Renal pelvis (tissue), 4 donors: ENCODE results near the gene PTPRN2. TPM values are rescaled to one million over a fixed set of nuclear protein-coding genes. Genes with fewer than 3 reads are reported as not detected.

ENCODE experiments used
- DNase-seq: peaks from one replicate; pipeline ENCODE4 v3.0.0-alpha.2; 2013
- polyA plus RNA-seq, 3 donors: library from polyadenylated mRNA; unstranded; fragments of 120-200 nt; gene quantifications; one replicate each; pipeline ENCODE4 v1.2.1, GENCODE V29; 2013; ENCODE audit not compliant: insufficient read length in 3 of 3

PTPRN2 gene
- polyA plus RNA-seq, 3 donors = 6.6 to 7.5 (median 7.4) TPM

DNA sequence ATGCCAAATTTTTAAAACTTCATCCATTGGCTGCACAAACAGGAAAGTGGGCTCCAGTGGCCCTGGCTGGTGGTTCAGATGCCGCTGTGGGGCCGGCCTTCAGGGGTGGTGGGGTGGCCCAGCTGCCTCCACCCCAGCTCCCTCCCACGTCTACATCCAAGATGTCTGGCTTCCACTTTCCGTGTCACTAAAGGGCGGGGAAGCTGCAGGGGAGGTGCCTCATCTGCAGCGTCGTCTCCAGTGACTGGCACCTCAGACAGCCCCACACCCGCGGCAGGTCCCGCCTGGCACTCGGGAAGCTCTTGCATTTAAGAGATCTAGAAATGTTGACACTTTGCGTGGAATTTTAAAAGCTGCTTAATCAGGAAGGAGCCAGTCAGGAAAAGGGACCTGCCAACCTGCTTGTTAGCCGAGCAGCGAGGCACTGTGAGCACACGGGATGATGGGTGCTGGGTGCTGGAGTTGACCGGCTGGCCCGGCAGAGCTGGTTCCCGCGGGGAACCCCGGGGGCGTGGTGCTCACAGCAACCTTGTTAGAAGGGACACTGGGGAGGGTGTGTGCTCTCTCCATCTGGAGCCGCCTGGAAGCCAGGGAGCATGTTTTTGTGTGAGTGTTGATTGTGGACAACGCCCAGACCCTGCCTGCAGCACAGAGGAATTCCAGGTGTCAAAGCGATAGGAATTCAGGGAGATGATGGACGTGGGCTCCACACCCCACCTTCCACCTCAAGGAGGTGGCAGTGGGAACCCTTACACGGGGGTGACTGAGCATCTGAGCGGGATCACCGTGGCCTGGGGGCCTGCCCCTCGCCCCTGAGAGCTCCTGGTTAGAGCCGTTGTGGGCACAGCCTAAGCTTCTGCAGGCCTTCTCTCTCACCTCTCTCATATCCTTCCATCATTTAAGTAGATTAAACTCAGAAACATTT lies 320.5 kb downstream of the PTPRN2 start:
- DNase-seq = no peak

DNA sequence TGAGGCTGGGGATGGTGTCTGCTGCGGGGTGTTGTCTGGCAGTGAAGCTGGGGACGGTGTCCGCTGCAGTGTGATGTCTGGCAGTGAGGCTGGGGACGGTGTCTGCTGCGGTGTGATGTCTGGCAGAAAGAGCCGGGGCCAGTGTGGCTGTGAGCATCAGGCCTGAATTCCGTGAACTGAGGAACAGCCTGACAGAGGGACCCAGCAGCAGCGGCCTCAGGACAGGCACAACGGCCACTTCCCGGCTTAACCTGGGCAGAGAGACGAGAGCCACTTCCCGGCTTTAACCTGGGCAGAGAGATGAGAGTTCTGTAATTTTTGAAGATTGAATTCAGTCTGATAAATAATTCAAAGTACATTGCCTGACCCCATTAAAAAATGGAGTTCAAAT lies 321.2 kb downstream of the PTPRN2 start:
- no peak for DNase-seq

DNA sequence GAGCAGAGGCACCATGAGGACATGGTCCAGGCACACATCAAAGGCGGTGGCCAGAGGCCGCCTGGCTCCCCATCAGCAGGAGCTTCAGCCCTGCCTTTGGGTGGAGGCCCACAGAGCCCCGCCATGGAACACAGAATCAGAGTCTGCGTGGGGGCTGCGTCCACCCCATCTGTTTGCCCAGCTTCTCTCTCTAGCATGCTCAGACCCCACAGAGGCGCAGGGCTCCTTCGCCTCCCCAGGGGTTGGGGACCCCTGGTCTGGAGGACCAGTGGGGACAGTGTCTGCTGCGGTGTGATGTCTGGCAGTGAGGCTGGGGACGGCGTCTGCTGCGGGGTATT lies 321.9 kb downstream of the PTPRN2 start:
- no peak for DNase-seq

DNA sequence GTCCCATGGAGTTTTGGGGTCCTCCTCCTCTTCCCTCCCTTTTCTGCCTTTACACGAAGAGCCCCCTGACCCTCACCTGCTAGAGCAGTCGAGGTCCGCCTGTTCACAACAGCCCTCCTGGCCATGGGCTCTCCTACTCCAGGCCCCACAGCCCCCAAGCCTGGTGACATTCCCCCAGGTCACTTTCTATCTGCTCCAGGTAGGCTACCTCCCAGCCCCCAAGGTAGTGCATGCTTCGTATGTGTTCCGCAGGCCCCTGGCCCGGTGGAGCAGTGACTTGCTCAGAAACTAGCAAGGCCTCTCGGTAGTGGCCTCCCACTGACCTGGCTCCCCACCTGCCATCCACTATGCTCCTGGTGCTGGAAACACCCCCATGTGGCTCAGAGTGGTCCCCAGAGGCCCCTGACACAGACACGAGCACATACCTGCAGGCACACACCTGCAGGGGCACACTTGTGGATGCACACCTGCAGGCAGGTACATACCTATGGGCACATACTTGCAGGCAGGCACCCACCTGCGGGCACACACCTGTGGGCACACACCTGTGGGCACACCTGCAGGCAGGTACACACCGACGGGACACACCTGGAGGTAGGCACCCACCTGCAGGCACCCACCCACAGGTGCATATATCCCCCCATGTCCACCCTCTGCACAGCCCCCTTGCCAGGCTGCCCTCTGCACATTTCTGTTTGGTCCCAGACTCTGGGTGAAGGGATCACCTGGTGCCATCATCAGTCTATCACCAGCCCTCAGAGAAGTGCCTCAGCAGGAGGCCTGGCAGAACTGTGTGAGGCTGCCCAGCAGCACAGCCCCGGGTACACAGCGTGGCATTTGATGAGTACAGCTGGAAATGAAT lies 322.5 kb downstream of the PTPRN2 start:
- DNase-seq = no peak

DNA sequence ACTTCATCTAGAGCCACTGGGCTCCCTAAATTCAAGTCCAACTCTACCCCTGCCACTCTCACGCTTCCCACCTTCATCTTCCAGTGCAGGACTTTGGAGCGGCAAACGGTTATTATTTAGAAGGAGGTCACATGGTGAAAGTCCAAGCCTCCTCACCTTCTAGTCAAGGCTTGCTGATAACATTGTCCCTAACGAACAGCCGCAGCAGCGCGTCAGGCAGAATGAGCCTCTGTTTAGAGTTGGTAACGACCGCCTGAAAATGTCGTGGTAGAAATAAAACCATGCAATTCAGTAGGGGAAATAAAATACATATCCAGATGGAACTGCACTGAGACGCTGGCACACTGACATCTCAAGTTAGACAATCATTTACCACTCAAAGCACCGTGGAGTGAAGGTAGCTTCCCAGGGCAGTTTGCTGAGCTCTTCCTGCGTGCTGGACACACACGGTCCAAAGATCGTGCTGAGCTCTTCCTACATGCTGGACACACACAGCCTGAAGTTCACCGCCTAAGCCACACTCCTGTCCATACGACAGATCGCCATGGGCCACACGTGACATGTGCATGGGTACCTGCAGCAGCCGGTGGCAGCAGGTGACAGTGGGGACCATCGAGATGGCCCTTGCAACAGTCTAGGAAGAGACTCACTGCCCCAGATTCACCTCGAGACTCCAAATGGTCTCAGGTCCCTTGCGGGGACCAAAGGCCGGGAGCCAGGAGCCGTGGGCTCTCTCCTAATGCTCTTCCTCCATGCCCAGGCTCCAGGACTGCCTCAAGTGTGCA lies 323.5 kb downstream of the PTPRN2 start:
- DNase-seq = no peak

DNA sequence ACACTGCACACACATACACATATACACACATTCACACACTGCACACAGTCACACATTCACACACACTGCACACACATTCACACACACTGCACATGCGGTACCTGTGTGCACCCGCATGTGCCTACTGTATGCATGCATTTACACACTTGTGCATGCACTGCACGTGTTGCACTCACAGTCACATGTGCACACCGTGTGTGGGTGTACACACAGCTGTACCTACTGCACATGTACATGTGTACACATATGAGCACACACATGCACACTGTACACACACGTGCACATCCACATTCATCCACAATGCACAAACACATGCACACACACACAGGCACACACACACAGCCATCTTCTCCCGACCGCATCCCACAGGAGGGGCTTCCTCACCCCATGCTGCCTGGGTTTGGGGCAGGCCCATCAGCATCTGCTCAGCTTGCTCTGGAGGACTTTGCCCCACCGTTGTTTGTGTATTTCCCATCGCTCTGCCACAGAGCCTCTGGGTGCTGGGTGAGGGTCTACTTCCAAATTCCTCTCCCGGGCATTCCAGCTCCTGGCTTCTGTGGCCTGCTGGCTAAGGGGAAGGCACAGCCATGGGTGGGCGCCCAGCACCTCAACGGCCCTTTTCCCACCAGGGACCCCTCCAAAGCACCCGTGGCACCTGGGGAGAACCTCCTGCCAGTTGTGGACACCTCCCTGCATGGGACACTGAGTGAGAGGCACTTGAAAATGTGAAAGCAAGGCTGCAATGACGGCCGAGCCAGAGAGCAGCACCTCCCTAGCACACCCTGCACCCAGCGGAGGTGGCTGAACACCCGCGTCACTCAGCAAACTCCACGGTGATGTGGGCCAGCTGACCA lies 324.3 kb downstream of the PTPRN2 start:
- no peak for DNase-seq

DNA sequence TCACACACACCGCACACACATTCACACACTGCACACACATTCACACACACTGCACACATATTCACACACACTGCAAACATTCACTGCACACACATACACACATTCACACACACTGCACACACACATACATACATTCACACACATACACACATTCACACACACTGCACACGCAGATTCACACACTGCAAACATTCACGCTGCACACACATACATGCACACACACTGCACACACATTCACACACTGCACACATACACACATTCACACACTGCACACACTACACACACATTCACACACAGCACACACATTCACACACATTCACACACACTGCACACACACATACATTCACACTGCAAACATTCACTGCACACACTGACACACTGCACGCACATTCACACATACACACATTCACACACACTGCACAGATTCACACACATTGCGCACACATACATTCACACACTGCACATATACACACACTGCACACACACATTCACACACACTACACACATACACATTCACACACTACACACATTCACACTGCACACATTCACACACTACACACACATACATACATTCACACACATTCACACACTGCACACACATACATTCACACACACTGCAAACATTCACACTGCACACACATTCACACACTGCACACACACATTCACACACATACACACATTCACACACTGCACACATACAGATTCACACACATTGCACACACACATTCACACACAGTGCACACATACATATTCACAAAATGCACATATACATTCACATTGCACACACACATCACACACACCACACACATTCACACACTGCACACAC lies 325.1 kb downstream of the PTPRN2 start:
- DNase-seq = no peak

DNA sequence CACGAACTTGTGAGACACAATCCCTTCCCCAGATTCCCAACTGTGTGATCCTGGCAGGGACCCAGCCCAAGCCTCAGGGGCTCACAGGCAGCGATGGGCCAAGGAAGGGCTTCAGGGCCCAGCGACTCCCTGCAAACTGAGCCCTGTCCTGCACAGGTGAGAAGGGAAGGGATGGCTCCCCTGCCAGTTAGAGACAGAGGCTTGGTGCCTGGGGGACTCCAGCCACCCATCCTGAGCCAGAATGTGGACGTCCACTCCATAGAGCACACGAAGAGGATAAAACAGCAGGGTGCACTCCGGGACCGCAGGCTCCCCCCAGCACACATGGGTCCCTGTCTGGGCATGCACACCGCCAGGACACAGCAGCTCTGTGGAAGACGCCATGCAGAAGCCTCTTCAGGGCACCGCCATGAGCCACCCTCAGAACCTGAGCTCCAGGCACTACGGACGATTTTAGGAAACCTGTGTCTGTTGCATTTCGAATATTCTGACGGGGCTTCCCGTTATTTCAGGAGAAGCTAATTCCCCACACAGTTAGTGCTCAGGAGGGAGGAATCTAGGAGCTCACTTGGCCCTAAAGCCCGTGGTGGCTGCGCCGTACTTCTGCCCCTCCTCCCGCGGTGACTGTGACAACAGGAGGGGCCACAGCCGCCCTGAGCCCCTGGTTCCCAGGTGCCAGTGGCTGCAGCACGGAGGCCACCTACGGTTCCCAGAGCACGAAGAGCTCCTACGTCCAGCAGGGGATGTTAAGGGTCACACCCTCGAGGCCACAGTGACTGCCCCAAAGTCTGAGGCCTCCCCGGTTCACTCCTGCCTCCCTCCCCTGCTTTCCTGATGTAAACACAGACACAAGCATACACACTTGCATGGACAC lies 326.0 kb downstream of the PTPRN2 start:
- DNase-seq = no peak

DNA sequence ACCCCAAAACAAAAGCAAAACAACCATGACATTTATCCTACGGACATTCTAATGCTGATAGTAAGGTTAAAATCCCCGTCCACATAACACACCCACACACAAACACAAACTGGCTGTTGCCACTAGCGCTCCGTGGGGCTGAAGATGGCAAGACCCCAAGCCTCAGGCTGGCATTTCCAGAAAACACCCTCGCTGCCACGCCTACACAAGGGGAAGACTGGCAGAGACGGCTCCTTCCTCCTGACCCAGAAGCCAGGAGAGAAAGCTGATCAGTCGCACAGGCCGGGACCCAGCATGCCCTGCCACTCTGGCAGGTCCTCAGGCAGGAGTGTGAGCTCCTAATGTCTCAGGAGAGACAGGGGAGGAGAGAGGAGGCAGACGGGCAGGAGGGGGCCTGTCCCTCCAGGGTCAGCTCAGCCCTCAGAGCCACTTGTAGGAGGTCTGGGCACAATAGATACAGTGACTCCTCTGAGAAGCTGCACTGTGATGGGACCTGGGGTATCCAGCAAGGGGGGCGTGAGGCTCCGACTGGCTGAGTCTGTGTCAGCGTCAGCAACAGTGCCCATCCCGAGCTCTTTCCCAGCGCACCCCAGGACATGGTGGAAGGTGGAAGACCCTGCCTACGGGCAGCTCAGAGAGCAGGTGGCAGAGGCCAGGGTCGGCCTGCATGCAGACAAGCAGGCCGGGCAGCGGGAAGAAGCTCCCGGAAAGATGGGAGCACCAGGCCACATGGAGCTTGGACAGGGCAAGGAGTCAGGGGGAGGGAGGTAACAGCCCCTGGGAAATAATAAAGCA lies 326.9 kb downstream of the PTPRN2 start:
- DNase-seq = no peak

DNA sequence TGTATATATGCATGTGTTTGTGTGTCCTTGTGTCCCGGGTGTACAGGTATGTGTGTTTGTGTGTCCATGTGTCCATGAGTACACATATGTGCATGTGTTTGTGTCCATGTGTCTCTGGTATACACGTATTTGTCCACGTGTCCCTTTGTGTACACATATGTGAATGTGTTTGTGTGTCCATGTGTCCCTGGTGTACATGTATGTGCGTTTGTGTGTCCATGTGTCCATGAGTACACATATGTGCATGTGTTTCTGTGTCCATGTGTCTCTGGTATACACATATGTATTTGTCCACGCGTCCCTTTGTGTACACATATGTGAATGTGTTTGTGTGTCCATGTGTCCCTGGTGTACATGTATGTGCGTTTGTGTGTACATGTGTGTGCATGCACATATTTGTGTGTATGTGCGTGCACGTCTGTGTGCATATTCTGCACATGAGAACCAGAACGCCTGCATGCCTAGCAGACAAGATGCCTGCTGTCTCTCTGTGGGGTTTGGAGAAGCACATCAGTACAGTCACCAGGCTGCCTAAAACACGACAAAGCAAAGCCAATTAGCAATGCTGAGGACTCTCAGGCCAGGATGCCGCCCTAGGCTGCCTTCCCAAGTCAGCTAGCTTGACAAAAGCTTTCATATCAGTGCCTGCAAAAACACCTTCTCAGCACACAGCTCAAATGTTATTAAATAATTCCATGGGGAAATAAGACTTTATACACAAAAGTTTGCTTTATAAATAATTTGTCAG lies 327.8 kb downstream of the PTPRN2 start:
- DNase-seq = no peak

DNA sequence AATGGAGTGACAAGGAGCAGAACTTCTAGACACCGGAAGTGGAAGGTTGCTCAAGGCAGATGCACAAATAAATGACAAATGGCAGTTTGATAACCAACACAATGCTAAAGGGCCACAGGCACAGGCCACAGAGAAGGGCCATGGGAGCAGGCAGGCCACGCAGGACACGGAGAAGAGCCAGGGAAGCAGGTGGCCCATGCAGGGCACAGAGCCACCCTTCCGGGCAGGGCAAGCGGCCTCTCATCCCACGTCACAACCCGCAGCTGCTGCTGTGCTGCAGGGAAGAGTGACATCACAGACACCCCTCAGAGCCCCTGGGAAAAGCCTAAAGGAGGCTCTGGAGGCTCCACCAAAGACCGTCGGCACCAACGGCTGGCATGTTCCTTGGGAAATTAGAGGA lies 328.5 kb downstream of the PTPRN2 start:
- no peak for DNase-seq

DNA sequence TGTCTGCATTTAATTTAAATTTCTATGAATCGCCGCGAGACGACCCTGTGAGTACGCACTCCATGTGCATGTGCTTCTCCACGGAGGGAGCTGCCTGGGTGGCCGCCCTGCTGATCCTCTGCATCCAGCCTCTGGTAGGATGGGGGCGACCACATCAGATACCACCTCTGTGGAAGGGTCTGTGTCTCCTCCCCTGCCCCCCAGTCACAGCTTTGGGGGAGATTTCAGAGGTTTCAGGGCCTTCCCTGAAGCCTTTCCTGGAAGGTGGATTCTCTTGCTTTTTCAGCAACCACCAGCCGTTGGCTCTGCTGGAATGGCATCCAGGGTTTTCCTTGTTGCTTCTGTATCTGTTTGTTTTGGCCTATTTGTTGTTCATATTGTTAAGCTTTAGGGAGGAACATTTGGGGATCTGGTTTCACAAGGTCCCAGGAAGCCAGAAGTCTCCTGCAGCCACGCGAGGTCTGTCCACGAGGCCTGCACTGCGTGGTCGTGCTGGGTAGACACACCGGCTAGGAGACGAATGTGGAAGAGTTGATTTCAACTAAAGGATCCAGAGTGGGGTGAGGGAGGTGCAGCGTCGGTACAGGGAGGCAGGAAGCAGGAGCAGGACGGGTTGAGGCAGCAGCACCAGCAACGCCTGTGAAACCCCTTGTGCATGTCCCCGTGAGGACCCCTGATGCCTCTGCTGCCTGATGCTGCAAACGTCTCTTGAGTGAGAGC lies 329.1 kb downstream of the PTPRN2 start:
- DNase-seq = no peak

DNA sequence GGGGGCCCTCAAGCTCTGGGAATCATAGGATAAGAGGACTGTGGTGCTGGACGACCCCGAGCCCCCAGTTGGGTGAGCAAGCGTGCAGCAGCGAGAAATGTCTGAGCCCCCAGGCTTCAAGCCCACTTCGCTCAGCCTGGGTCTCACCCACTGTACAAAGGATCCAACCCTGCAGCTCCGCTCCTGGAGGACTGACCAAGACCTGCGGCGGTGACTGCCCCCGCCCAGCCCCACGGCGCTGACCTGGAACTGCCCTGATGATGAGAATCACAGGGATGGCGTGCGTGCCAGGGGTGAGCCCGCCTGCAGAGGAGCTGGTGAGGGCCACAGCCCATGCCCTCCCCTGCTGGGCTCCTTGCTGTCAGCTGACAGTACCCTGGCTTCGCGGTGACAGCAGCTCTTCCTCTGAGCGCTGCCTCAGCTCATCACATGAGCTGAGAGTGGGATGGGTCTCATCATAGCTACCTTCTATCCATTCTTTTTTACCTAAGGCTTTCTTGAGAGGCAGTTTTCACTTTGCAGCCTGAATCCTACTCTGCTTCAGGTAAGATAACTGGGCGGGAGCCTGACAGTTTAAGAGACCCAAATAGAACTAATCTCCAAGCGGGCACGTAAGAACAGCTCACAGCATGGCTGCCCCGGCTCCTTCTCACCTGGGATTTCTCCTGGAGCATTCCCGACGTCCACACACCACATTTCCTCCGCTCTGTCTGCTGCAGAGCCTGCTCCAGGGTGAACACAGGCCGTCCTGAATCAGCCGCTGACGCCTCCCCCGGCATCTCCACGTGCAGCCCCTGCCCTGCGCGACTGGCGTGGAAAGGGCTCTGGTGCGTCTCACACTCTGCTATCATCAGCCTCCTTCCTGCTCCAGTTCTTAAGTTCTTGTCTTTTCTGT lies 329.9 kb downstream of the PTPRN2 start:
- no peak for DNase-seq

DNA sequence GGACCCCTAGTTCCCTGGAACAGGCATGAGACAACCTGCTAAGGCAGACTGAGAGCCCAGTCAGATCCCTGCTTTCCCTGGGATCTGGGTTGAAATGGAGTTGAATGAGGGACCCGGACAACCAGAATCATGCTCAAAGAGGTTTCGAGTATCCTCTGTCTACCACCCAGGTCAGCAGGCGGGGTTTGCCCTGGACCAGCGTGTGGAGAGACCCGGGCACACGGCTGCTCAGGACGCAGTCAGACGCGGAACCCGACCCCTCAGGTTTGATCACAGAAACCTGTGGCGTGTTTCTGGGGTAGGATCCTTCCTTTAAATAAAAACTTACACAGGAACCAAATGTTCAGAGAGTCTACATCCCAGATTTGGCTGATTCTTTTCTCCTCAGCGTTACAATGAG lies 330.6 kb downstream of the PTPRN2 start:
- no peak for DNase-seq

DNA sequence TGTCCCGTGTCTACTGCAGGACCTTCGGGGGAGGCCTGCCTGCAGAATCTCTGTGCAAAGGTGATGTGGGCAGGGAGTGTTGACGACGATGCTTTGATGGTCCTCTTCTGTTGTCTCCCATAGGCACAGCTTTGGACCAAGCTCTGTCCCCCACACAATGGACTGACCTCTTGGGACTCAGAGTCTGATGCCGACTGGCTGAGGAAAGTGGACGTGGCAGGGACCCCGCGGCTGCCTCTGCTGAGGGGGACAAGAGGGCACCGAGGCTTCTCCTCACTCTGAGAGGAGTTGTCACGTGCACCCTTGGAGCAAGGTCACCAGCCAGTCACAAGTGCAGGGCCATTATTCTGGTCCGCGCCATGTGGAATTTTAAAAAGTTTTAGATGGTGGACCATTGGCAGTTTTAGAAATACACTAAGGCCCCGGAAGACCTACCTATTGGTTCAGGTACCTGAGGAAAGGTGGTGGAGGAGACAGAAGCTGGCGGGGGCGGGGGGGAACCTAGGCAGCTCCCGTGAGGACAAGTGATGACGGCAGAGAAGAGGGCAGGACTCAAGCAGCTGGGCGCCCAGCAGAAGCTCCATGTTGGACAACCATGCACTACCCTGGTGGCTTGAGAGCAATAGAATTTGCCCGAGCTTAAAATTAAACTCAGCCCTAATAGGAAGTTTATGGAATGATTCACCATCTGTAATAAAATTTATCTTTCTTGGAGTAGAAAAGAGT lies 331.4 kb downstream of the PTPRN2 start:
- no peak for DNase-seq
